NCI-H82 treated with DMSO at 0.1 percent for 48 hours (cell line): Measurements from ENCODE around the gene CFAP299.
"Not testable (repeated sequence)": the region's sequence is repeated elsewhere in the genome, so short reads cannot be mapped to it uniquely, and the experiment has no call there.

Experiments used
- DNase-seq: peaks from one replicate; lab custom pipeline; 2025; ENCODE audit not compliant: unreplicated experiment; lab: John Stamatoyannopoulos, UW

Gene CFAP299

GRCh38 chr4:80586716-80587115, 251.2 kb downstream of the CFAP299 start:
- DNase-seq = no peak

GRCh38 chr4:80587871-80588385, 252.4 kb downstream of the CFAP299 start:
- no peak for DNase-seq

GRCh38 chr4:80592950-80593349, 257.4 kb downstream of the CFAP299 start:
- no peak for DNase-seq

- no peak for DNase-seq
Observed at GRCh38 chr4:80594701-80595100, 259.2 kb downstream of the CFAP299 start.

- no peak for DNase-seq
Observed at GRCh38 chr4:80608281-80608980, 272.9 kb downstream of the CFAP299 start.

DNA sequence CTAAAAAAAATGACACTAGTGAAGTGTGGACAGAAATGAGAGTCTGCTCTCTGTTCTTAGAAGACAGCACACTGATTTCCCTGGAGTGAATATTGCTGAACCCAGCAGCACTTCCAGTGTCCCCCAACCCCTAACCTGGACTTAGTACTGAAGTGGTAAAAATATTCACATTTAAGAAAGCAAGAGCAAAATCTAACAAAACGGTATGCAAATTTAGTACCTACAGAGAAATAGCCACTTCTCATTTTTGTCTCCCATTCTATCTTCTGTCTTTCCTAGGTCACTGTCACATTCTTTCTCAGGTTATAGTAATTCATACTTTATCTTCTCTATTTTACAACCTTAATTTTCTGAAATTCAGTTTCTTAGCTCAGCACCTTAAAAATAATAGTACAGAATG, 274.7 kb downstream of the CFAP299 start:
- DNase-seq = no peak

DNA sequence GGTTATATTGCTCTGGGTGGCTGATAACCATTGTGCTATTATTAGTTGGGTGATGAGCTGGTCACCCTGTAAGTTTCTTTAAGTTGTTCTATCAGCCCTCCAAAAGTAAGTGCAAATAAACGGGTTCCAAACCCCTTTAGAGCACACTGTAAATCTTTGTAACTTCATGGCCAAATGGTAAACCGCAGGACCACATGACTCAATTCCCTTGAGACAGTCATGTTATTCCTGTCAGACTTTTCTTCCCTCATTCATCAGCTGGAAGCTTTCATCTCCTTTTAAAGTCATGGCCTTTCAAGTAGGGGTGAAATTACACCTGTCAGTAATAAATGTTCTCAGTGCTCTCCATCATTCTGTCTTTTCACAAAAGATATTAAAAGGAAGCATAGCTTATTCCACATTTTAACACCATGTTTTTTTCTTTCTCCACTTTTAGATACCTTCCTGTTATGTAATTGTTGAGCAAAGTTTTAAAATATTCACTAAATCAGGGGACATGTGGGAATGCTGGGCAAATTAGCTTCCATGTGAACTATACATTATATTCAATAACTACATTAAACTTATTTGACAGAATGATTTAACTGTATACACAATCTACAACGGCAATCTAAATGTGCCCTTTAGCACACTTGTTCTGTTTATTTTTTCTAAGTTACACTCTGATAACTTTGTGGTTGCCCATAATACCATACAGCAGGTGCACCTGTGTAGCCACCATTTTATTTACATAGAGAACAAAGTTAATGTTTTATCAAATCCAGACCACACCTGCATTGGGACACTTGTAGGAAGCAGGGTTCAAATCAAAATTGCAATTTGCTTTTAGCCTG, 275.5 kb downstream of the CFAP299 start:
- DNase-seq = no peak

GRCh38 chr4:80611678-80611979, 276.1 kb downstream of the CFAP299 start:
- DNase-seq = no peak

GRCh38 chr4:80613470-80613869, 277.9 kb downstream of the CFAP299 start:
- no peak for DNase-seq

- DNase-seq = no peak
Observed at GRCh38 chr4:80614319-80614718, 278.8 kb downstream of the CFAP299 start.

- no peak for DNase-seq
Observed at GRCh38 chr4:80615099-80615498, 279.6 kb downstream of the CFAP299 start.

DNA sequence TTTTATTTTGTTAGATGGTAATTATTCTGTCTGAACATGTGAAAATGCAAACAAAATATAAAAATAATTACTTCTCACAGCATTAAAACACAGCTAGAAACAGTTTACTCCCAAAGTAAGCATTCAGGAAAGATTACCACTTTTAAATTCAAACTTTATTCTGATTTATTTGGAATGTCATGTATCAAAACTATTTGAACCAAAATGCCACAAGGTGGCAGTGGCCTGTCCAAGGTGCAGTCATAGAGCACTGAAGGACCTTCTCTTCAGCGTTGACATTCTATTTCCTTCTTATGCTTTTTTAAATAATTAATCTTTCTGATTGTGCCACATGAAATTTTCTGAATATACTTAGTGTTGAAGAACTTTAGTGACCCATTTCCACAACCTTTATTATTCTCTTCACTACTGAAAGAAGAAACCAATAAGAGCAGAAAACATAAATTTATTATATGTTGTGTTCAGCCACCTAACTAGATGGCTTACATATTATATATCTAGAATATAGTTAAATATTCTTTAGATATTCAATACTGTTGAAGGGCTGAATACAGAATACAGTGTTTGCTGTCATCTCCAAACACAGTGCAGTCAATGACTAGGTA, 283.6 kb downstream of the CFAP299 start:
- no peak for DNase-seq

- no peak for DNase-seq
Observed at GRCh38 chr4:80631861-80632260, 296.3 kb downstream of the CFAP299 start.

DNA sequence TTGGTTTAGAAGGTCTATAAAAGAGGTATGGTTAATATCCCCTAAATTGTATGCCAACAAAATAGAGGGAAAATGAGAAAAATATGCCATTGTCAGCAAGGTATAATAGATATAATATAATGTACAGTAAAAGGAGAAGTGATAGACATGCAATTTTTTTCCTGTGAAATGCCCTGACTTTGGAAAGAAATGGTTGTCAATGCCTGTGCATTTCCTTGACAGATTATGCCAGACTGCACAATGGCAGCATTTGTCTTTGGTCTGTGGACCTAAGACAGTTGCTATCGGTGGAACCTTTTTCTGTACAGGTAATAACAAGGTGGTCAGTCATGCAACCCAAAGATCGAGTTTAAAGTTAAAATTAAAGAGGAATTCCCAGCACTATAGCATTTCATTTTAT, 301.7 kb downstream of the CFAP299 start:
- DNase-seq = no peak

- DNase-seq = no peak
Observed at GRCh38 chr4:80646061-80646460, 310.5 kb downstream of the CFAP299 start.

DNA sequence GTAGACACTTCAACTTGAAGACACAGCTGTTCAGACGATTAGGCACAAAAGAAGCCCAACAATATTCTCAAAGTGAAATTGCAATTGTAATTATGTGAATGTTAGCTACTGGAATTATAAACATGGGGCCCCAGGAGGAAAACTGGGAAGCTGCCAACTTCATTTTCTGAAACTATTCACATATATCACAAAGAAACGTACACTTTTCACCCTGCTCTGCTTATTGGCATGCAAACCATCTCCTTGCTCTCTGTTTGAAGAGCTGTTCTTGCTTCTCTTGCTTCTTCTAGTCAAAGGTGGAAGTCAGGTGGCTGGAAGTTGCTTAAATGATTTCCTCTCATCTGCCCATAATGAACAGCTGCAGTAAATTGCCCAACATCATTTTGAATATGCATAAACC, 320.1 kb downstream of the CFAP299 start:
- DNase-seq = no peak

- not testable (repeated sequence) for DNase-seq
Observed at GRCh38 chr4:80670118-80670517, 334.6 kb downstream of the CFAP299 start.

DNA sequence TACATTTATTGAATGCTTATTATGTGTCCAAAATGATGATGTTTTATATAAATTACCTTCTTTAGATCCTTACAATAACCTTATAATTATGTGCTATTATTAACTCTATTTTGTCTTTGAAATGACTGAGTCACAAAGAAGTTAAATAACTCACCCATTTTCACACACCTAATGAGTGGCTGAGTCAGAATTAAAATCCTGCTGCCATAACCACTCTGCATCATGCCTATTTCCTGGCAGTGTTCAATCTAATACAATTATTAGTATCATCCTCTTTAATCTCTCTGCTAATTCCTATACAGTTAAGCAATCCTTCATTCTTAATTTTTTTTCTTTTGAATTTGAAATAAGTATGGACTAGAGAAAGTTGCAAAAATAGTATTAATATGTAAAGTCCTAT, 342.9 kb downstream of the CFAP299 start:
- no peak for DNase-seq

- no peak for DNase-seq
Observed at GRCh38 chr4:80680934-80681333, 345.4 kb downstream of the CFAP299 start.

- DNase-seq = no peak
Observed at GRCh38 chr4:80685214-80685613, 349.7 kb downstream of the CFAP299 start.

- DNase-seq = not testable (repeated sequence)
Observed at GRCh38 chr4:80687736-80688135, 352.2 kb downstream of the CFAP299 start.

- no peak for DNase-seq
Observed at GRCh38 chr4:80694171-80694570, 358.6 kb downstream of the CFAP299 start.
